MCF 10A (cell line): Measurements from ENCODE around the gene GALNT8. TPM values are rescaled to one million over a fixed set of nuclear protein-coding genes. Genes with fewer than 3 reads are reported as not detected.

Experiments
- BruUV-seq: library from RNA; stranded (reverse); fragments of 400-500 nt; replicated peaks from 2 replicates; lab custom pipeline; 2021; lab: Mats Ljungman, UMichigan
- CTCF ChIA-PET: fragments of 300-600 bp; sonication (Branson Sonifier 250); formaldehyde crosslinking; extraction: SDS; loops from one replicate; lab custom pipeline; 2021; ENCODE audit warnings: antibody characterized with exemption, inconsistent platforms; lab: Yijun Ruan, JAX
- POLR2A ChIA-PET: fragments of 300-600, 350-650 bp; sonication (Branson Sonifier 250); formaldehyde crosslinking; extraction: SDS; loops from one replicate; lab custom pipeline; 2020; ENCODE audit warnings: antibody characterized with exemption, inconsistent platforms; lab: Yijun Ruan, JAX
- DNase-seq: peaks from one replicate; pipeline ENCODE4 v3.0.0-alpha.2; 2018; ENCODE audit not compliant: unreplicated experiment
- H3K27ac Mint-ChIP-seq: one replicate; pipeline ENCODE4 v1.8.0; 2022; ENCODE audit warnings: mild to moderate bottlenecking, low read depth, mixed read lengths; ENCODE audit not compliant: unreplicated experiment
- H3K27me3 Mint-ChIP-seq: one replicate; pipeline ENCODE4 v1.8.0; 2022; ENCODE audit warnings: mixed read lengths; ENCODE audit not compliant: insufficient read depth, unreplicated experiment
- H3K36me3 Mint-ChIP-seq: one replicate; pipeline ENCODE4 v1.8.0; 2022; ENCODE audit warnings: mild to moderate bottlenecking, moderate library complexity, mixed read lengths; ENCODE audit not compliant: insufficient read depth, unreplicated experiment
- H3K4me1 Mint-ChIP-seq: one replicate; pipeline ENCODE4 v1.8.0; 2022; ENCODE audit warnings: mixed read lengths; ENCODE audit not compliant: insufficient read depth, unreplicated experiment
- H3K4me3 Mint-ChIP-seq: one replicate; pipeline ENCODE4 v1.8.0; 2022; ENCODE audit warnings: mild to moderate bottlenecking, moderate library complexity, mixed read lengths; ENCODE audit not compliant: unreplicated experiment
- H3K9me3 Mint-ChIP-seq: one replicate; pipeline ENCODE4 v1.8.0; 2022; ENCODE audit warnings: mixed read lengths; ENCODE audit not compliant: unreplicated experiment
- intact Hi-C: fragments of 100-400 bp; cut with micrococcal nuclease; formaldehyde crosslinking; loops from 2 replicates; pipeline ENCODE4 v1.14.1; 2022
- total RNA-seq: library from RNA; stranded (reverse); gene quantifications from 2 replicates; pipeline ENCODE4 v1.2.3, GENCODE V29; 2022
- TF ChIP-seq, protein P1 (sequence below): fragments of 200-600 bp; IDR thresholded peaks from one replicate; pipeline ENCODE4 v1.8.0; 2022; ENCODE audit warnings: antibody characterized with exemption, mild to moderate bottlenecking; ENCODE audit not compliant: unreplicated experiment

Gene GALNT8
- total RNA-seq, 1 experiment from 2014 or later = not detected

DNA sequence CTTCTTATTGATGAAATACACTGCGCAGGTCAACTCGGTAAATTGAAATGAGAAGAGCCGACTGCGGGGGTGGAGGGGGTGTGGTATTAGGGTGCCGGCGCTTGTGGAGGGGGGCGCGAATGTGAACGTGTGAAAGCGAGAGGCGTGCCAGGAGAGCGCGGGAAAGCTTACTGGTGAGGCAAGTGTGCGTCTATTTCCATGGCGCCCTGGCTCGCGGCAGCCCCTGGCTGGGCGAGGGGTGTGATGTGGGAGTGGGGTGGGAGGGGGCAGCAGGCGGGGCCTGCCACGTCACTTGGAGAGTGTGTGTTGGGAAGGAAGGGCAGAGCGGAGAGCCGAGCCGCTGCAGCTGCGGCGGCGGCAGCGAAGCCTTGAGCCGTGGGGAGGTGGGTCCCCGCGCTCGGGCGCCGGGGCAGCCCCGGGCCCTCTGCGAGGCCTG is 88.8 kb downstream of the GALNT8 start:
- Mint-ChIP-seq H3K4me3 (no peak overlapping the region), H3K4me1 (no peaks in the 10 kb centered on the region), H3K27me3 (peaks cover 1% of the 10 kb centered on the region), H3K36me3 (no peaks in the 10 kb centered on the region), H3K27ac (no peak overlapping the region), H3K9me3 (peaks cover 13% of the 10 kb centered on the region)
- ChIA-PET CTCF (interaction anchor here (0.6 to 1.1 kb wide), 2 partner anchors 38 to 51 kb away, joined by 3 read pairs; no protein-coding TSS in a partner anchor), POLR2A (no interaction called here)
- no TSS peak for BruUV-seq
- intact Hi-C loops = no loop called here
- no peak for DNase-seq
- TF ChIP-seq, protein P1, sequence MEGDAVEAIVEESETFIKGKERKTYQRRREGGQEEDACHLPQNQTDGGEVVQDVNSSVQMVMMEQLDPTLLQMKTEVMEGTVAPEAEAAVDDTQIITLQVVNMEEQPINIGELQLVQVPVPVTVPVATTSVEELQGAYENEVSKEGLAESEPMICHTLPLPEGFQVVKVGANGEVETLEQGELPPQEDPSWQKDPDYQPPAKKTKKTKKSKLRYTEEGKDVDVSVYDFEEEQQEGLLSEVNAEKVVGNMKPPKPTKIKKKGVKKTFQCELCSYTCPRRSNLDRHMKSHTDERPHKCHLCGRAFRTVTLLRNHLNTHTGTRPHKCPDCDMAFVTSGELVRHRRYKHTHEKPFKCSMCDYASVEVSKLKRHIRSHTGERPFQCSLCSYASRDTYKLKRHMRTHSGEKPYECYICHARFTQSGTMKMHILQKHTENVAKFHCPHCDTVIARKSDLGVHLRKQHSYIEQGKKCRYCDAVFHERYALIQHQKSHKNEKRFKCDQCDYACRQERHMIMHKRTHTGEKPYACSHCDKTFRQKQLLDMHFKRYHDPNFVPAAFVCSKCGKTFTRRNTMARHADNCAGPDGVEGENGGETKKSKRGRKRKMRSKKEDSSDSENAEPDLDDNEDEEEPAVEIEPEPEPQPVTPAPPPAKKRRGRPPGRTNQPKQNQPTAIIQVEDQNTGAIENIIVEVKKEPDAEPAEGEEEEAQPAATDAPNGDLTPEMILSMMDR = no peak

DNA sequence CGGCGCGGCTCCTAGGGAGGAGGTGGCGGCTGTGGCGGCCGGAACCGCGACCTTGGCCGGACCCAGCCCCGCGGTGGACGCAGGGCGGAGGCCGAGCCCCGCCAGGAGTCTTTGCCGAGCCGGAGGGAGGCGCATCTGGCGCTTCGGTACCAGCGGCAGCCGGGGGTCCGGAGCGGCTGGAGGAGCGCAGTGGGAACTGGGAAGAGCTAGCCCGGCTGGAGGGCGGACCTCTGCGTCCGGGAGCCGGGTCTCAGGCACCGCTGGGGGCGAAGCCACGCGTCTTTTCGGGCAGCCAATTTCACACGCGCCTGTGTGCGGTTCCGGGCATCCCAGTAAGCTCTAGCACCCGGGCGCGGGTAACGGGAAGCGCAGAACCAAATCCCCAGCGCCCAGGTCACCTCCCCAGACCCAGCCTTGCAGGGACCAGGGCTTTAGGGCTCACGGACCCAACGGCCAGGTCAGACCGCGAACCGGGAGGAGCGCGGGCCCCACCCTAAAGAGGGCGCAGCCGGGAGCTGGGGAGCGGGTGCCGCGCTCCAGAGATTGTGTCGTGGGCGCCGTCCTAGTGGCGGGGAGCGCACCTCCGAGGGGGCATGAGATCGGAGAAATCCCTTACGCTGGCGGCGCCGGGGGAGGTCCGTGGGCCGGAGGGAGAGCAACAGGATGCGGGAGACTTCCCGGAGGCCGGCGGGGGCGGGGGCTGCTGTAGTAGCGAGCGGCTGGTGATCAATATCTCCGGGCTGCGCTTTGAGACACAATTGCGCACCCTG is 89.4 kb downstream of the GALNT8 start:
- CTCF ChIA-PET = interaction anchor here (0.6 to 1.1 kb wide), 2 partner anchors 38 to 52 kb away, joined by 3 read pairs; no protein-coding TSS in a partner anchor
- POLR2A ChIA-PET = no interaction called here
- no peak overlapping the region for H3K27ac Mint-ChIP-seq
- no peaks in the 10 kb centered on the region for H3K36me3 Mint-ChIP-seq
- TF ChIP-seq, protein P1 = no peak
- H3K4me3 Mint-ChIP-seq = no peak overlapping the region
- BruUV-seq = no TSS peak
- no peak for DNase-seq
- peaks cover 13% of the 10 kb centered on the region for H3K9me3 Mint-ChIP-seq
- intact Hi-C loops = no loop called here
- H3K4me1 Mint-ChIP-seq = no peaks in the 10 kb centered on the region
- peaks cover 2% of the 10 kb centered on the region for H3K27me3 Mint-ChIP-seq

DNA sequence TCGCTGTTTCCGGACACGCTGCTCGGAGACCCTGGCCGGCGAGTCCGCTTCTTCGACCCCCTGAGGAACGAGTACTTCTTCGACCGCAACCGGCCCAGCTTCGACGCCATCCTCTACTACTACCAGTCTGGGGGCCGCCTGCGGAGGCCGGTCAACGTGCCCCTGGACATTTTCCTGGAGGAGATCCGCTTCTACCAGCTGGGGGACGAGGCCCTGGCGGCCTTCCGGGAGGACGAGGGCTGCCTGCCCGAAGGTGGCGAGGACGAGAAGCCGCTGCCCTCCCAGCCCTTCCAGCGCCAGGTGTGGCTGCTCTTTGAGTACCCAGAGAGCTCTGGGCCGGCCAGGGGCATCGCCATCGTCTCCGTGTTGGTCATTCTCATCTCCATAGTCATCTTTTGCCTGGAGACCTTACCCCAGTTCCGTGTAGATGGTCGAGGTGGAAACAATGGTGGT is 90.0 kb downstream of the GALNT8 start:
- TF ChIP-seq, protein P1 = no peak
- H3K27ac Mint-ChIP-seq = no peak overlapping the region
- ChIA-PET POLR2A (no interaction called here), CTCF (interaction anchor here (1.1 kb wide), 1 partner anchor 52 kb away, joined by 3 read pairs; no protein-coding TSS in a partner anchor)
- H3K4me3 Mint-ChIP-seq = no peak overlapping the region
- H3K36me3 Mint-ChIP-seq = no peaks in the 10 kb centered on the region
- H3K27me3 Mint-ChIP-seq = peaks cover 8% of the 10 kb centered on the region
- no peak for DNase-seq
- intact Hi-C loops = no loop called here
- peaks cover 13% of the 10 kb centered on the region for H3K9me3 Mint-ChIP-seq
- no peaks in the 10 kb centered on the region for H3K4me1 Mint-ChIP-seq
- BruUV-seq = no TSS peak

DNA sequence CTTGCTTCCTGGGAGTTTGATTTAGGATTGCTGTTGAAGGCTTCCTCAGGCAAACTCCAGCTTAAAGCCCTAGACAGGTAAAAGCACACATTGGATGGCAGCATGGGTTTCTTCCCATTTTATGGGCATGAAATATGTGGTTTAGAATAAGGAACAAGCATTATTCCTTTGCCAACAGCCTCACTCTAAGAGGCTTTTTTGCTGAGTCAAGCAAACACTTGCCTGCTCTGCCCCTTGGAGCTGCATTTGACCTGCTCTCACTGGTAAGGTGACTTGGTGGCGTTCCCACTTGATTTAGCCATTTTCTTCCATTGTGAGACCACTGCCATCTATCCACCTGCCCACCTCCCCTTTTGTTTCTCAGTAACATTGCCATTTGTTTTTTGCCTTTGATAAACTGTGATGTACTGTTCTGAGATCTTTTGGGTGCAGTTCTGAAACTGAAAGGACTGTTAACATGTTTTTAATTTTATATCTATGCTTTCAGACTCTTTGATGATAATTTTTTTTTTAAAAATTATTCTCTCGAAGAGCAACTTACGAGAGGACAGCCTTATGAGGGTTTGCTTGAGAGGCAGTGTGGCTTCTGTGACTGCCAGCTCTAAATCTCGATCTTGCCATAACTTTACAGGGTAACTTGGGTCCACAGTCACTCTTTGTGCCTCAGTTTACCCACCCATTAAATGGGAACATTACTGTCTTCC is 92.6 kb downstream of the GALNT8 start:
- DNase-seq = no peak
- H3K27ac Mint-ChIP-seq = no peak overlapping the region
- intact Hi-C loops = no loop called here
- CTCF ChIA-PET = no interaction called here
- H3K36me3 Mint-ChIP-seq = no peaks in the 10 kb centered on the region
- peaks cover 18% of the 10 kb centered on the region for H3K27me3 Mint-ChIP-seq
- peaks cover 13% of the 10 kb centered on the region for H3K9me3 Mint-ChIP-seq
- TF ChIP-seq, protein P1 = no peak
- POLR2A ChIA-PET = no interaction called here
- no peak overlapping the region for H3K4me3 Mint-ChIP-seq
- BruUV-seq = no TSS peak
- no peaks in the 10 kb centered on the region for H3K4me1 Mint-ChIP-seq
